ENCODE measurements around the gene EVA1C. TPM values are rescaled to one million over a fixed set of nuclear protein-coding genes. Genes with fewer than 3 reads are reported as not detected.
A peak's percentile ranks its signal among the peaks of the same experiment; 100 is the strongest.
"Not testable (repeated sequence)": the region's sequence is repeated elsewhere in the genome, so short reads cannot be mapped to it uniquely, and the experiment has no call there.

The EVA1C gene
- total RNA-seq, 1 donor from 2014 or later: 50.3 TPM

- peak; percentile 39 for DNase-seq (ENCODE audit: low spot score)
Measured at GRCh38 chr21:32494934-32495709, 82.6 kb downstream of the EVA1C start.

GRCh38 chr21:32496568-32496967, 84.1 kb downstream of the EVA1C start:
- peak; percentile 22 for DNase-seq (ENCODE audit: low spot score)

- peak; percentile 68 for DNase-seq (ENCODE audit: low spot score)
Measured at GRCh38 chr21:32499249-32500055, 86.9 kb downstream of the EVA1C start.

GRCh38 chr21:32503641-32504040, 91.1 kb downstream of the EVA1C start:
- DNase-seq (ENCODE audit: low spot score): not testable (repeated sequence)

- not testable (repeated sequence) for DNase-seq (ENCODE audit: low spot score)
Measured at GRCh38 chr21:32505767-32506166, 93.3 kb downstream of the EVA1C start.

- DNase-seq (ENCODE audit: low spot score): not testable (repeated sequence)
Measured at GRCh38 chr21:32506411-32506965, 94.0 kb downstream of the EVA1C start.

- DNase-seq (ENCODE audit: low spot score): no peak
Measured at GRCh38 chr21:32507342-32507919, 94.9 kb downstream of the EVA1C start.

GRCh38 chr21:32508036-32508435, 95.5 kb downstream of the EVA1C start:
- not testable (repeated sequence) for DNase-seq (ENCODE audit: low spot score)

GRCh38 chr21:32508558-32508957, 96.1 kb downstream of the EVA1C start:
- no peak for DNase-seq (ENCODE audit: low spot score)

- DNase-seq (ENCODE audit: low spot score): not testable (repeated sequence)
Measured at GRCh38 chr21:32508975-32509374, 96.5 kb downstream of the EVA1C start.

- no peak for DNase-seq (ENCODE audit: low spot score)
Measured at GRCh38 chr21:32514275-32515055, 102.0 kb downstream of the EVA1C start.

GRCh38 chr21:32515874-32516273, 103.4 kb downstream of the EVA1C start:
- DNase-seq (ENCODE audit: low spot score): no peak

GRCh38 chr21:32516756-32517649, 104.5 kb downstream of the EVA1C start:
- no peak for DNase-seq (ENCODE audit: low spot score)

GRCh38 chr21:32519945-32520874, 107.7 kb downstream of the EVA1C start:
- peak; percentile 86 for DNase-seq (ENCODE audit: low spot score)

GRCh38 chr21:32520875-32521735, 108.6 kb downstream of the EVA1C start:
- peak; percentile 92 for DNase-seq (ENCODE audit: low spot score)

GRCh38 chr21:32521736-32522355, 109.3 kb downstream of the EVA1C start:
- DNase-seq (ENCODE audit: low spot score): peak; percentile 82

GRCh38 chr21:32523463-32523862, 111.0 kb downstream of the EVA1C start:
- DNase-seq (ENCODE audit: low spot score): peak; percentile 60
